ENCODE results near the gene CLINT1.
A peak's percentile ranks its signal among the peaks of the same experiment; 100 is the strongest.

The CLINT1 gene

DNA sequence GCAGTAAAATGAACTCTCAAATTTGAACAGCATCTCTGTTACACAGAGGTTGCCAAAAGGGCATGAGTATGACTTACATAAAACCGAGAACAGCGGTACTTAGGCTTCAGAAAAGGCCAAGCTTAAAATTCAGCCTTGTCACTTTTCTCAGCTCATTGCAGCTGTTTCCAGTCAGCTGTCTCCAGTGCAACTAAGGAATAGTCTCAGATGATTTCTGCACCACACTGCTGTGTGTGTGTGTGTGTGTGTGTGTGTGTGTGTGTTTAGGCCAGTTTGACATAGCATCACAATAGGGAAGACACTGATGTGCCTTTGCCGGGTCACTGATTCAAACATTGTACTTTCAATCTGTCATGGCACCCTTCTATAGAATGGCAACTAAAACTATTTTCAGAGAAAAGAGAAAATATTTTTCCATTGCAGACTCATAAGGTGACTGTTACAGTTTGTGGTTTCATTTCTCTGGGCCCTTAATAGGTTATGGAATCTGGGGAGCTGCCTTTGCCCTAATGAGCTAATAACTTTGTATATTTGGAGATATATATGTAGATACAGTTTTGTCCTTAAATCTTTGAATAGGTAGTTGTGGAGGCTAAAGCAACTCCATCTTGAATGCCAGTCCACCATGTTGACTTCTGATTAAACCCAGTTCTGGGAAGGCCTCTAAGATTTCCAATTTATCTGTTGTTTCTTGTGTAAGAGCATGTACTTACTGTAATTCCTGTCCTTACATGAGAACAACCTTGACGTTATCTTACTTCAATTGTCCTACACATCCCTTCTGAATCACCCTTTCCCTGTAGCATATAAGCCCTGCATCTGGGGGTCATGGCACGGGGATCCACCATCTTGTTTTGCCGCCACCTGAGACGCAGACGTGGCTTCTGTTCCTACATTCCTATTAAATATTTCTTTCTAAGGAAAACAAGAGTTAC, 110.9 kb downstream of the CLINT1 start:
- H3K9me3 ChIP-seq (ENCODE audit: severe bottlenecking): no peaks in the 10 kb centered on the region
- no peak overlapping the region for H3K4me3 ChIP-seq (ENCODE audit: severe bottlenecking)
- DNase-seq (ENCODE audit: low spot score): no peak
- H3K4me1 ChIP-seq (ENCODE audit: insufficient read depth, poor library complexity, severe bottlenecking): peaks cover 22% of the 10 kb centered on the region
- TF ChIP-seq, protein P1, sequence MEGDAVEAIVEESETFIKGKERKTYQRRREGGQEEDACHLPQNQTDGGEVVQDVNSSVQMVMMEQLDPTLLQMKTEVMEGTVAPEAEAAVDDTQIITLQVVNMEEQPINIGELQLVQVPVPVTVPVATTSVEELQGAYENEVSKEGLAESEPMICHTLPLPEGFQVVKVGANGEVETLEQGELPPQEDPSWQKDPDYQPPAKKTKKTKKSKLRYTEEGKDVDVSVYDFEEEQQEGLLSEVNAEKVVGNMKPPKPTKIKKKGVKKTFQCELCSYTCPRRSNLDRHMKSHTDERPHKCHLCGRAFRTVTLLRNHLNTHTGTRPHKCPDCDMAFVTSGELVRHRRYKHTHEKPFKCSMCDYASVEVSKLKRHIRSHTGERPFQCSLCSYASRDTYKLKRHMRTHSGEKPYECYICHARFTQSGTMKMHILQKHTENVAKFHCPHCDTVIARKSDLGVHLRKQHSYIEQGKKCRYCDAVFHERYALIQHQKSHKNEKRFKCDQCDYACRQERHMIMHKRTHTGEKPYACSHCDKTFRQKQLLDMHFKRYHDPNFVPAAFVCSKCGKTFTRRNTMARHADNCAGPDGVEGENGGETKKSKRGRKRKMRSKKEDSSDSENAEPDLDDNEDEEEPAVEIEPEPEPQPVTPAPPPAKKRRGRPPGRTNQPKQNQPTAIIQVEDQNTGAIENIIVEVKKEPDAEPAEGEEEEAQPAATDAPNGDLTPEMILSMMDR (IDR thresholded peaks at IDR 0.05; ENCODE audit: poor library complexity, severe bottlenecking): no peak
- H3K36me3 ChIP-seq (ENCODE audit: low read depth): peaks cover 19% of the 10 kb centered on the region
- H3K27me3 ChIP-seq (ENCODE audit: insufficient read depth, poor library complexity, severe bottlenecking): no peaks in the 10 kb centered on the region
- no peak for ATAC-seq (ENCODE audit: low read depth)
- peak overlapping the region; percentile 18 for H3K27ac ChIP-seq (ENCODE audit: poor library complexity, severe bottlenecking)

DNA sequence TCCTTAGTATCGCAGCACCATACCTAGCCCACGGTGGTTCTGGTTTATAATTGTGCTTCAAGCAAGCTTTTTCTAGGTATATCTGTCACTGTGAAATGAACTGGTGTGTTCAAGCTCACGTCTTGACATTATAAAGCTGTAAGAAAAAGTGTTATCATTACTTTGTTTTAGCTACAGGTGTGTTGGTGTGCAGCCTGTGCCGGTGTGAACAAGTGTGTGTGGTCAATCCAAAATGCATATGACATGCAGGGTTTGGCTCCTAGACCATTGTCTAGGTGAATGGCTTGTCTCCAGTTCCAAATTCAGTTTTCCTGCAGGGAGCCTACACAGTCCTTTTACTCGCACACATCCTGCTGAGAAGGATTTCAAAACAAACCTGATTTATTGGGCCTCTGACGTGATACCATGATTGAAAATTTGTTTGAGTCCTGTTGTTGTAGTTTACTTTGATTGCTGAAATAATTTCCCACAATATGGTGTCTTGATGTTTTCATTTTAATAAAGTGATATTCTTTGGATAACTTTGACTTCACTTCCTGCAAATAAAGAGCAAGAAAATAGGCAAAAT, 111.7 kb downstream of the CLINT1 start:
- TF ChIP-seq, protein P1 (IDR thresholded peaks at IDR 0.05; ENCODE audit: poor library complexity, severe bottlenecking): no peak
- Histone ChIP-seq H3K9me3 (ENCODE audit: severe bottlenecking) (no peaks in the 10 kb centered on the region), H3K4me3 (ENCODE audit: severe bottlenecking) (no peak overlapping the region), H3K27me3 (ENCODE audit: insufficient read depth, poor library complexity, severe bottlenecking) (no peaks in the 10 kb centered on the region), H3K27ac (ENCODE audit: poor library complexity, severe bottlenecking) (no peak overlapping the region), H3K4me1 (ENCODE audit: insufficient read depth, poor library complexity, severe bottlenecking) (peaks cover 22% of the 10 kb centered on the region), H3K36me3 (ENCODE audit: low read depth) (peaks cover 13% of the 10 kb centered on the region)
- DNase-seq (ENCODE audit: low spot score): no peak
- ATAC-seq (ENCODE audit: low read depth): no peak

DNA sequence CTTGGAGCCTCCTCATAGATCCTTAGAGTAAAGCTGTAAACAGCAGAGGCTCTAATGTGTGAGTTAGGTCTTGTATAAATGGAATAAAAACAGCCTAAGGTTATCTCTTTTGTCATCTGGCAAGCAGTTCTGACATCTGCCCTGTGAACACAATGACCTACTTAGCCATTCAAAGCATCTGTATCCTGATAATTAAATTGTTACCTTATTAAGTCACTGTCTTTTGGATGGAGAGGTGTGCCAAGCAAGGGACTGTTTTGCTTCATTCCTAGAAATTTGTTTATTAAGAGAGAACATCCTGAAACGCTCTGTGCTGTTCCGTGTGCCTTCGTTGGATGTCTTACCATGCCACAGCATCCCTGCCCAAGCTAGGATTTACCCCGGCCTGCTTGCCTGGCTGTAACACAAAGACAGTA, 113.9 kb downstream of the CLINT1 start:
- ATAC-seq (ENCODE audit: low read depth) (no peak), DNase-seq (ENCODE audit: low spot score) (no peak)
- TF ChIP-seq, protein P1 (IDR thresholded peaks at IDR 0.05; ENCODE audit: poor library complexity, severe bottlenecking): no peak
- no peak overlapping the region for H3K27ac ChIP-seq (ENCODE audit: poor library complexity, severe bottlenecking)
- H3K9me3 ChIP-seq (ENCODE audit: severe bottlenecking): no peaks in the 10 kb centered on the region
- peaks cover 17% of the 10 kb centered on the region for H3K4me1 ChIP-seq (ENCODE audit: insufficient read depth, poor library complexity, severe bottlenecking)
- H3K36me3 ChIP-seq (ENCODE audit: low read depth): no peaks in the 10 kb centered on the region
- H3K4me3 ChIP-seq (ENCODE audit: severe bottlenecking): peak overlapping the region; percentile 96
- H3K27me3 ChIP-seq (ENCODE audit: insufficient read depth, poor library complexity, severe bottlenecking): no peaks in the 10 kb centered on the region

DNA sequence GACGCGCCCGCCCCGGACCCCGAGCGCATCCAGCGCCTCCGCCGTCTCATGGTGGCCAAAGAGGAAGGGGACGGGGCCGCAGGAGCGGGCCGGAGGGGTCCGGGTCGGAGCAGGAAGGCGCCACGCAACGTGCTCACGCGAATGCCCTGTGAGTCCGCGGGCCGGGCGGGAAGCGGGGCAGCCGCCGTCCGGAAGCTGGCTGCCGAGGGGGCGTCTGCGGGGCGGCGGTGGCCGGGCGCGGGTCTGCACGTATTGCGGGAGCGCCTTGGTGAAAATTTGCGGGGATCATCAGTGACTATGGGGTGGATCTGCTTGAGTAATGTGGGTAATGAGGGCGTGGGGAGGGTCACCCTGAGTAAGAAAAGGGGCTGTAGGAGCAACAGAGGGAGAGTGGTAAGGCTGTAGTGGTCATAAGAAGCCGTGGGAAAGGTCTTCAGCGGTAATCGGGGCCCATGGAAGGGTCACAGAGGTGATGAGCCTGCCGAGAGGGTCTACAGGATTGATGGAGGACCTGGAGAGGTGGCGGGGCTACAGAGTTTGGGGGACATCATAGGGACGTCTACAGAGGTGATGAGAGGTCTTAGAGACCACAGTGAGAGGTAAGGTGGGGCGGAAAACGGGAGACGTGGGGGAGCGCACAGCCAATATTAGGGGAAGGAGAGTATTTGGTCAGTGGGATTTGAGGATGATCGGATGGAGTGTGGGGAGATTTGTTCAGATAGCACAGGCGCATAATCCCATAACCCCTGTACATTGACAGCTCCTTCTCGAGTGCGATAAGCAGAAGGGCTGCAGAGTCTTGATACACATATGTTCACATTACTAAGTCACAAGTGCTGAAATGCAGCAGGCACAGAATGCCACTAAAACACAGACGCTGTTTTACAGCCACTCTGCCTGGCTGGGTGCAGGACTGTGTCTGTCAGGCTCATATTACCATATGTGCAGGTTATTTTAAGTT, 114.6 kb downstream of the CLINT1 start:
- ATAC-seq (ENCODE audit: low read depth) (peak; percentile 5; the same call in 1 of the 3 replicates), DNase-seq (ENCODE audit: low spot score) (no peak)
- peak overlapping the region; percentile 46 for H3K27ac ChIP-seq (ENCODE audit: poor library complexity, severe bottlenecking)
- H3K4me3 ChIP-seq (ENCODE audit: severe bottlenecking): peak overlapping the region; percentile 96
- no peaks in the 10 kb centered on the region for H3K27me3 ChIP-seq (ENCODE audit: insufficient read depth, poor library complexity, severe bottlenecking)
- H3K9me3 ChIP-seq (ENCODE audit: severe bottlenecking): no peaks in the 10 kb centered on the region
- TF ChIP-seq, protein P1 (IDR thresholded peaks at IDR 0.05; ENCODE audit: poor library complexity, severe bottlenecking): no peak
- H3K4me1 ChIP-seq (ENCODE audit: insufficient read depth, poor library complexity, severe bottlenecking): peaks cover 10% of the 10 kb centered on the region
- H3K36me3 ChIP-seq (ENCODE audit: low read depth): peaks cover 2% of the 10 kb centered on the region
